CD4-positive, alpha-beta T cell treated with Interleukin-2 at 100 ng/mL for 4 hours (primary cell): ENCODE measurements around the gene BAHCC1.

ENCODE experiments used
- DNase-seq: peaks from one replicate; pipeline ENCODE4 v3.0.0-alpha.2; 2020; ENCODE audit warnings: low spot score

BAHCC1 gene

GRCh38 chr17:81386646-81387099, 8.6 kb upstream of the BAHCC1 start:
- no peak for DNase-seq

DNA sequence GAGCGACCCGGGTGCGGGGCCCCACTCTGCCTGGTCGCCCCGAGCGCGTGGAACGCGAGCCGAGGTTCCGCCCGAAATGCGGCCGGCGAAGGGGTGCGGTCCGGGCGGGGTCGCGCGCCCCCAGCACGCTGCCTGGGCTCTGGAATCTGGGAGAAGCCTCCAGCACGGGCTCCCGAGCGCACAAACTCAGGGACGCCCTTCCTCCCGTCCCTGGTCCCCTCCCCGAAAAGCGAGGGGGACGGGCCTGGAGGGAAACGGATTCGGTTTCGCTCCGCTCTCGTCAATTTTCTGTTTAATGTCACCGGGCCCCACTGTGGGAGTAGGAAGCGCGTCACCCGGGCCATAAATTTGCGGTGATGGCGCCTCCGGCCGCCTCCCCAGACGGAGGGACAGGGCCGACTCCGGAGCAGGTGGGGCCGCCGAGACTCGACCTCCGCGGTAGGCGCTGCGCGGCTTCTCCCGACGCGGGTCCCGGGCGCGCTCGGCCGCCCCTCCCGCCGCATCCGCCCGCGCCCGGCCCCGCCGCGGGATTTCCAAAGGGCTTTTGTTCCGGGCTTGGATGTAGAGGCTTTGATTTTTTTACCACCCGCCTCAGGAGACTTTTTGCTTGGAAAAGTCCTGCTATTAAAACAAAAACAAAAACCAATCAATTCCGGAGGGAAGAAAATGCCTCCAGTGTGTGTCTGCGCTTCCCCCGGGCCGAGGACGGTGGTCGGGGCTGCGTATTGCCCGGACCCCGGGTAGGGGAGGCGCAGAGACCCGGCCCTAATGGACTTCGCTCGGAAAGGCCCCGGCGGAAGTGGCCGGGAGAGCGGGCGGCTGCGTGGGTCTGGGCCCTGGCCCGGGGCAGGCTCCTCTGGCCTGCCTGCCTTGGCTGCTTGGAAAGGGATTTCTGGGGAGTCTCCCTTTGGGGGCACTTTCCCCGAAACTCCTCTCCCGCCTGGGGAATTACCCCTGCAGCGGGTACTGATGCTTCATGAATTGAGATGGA, 7.9 kb upstream of the BAHCC1 start:
- DNase-seq, result peak; percentile 33

DNA sequence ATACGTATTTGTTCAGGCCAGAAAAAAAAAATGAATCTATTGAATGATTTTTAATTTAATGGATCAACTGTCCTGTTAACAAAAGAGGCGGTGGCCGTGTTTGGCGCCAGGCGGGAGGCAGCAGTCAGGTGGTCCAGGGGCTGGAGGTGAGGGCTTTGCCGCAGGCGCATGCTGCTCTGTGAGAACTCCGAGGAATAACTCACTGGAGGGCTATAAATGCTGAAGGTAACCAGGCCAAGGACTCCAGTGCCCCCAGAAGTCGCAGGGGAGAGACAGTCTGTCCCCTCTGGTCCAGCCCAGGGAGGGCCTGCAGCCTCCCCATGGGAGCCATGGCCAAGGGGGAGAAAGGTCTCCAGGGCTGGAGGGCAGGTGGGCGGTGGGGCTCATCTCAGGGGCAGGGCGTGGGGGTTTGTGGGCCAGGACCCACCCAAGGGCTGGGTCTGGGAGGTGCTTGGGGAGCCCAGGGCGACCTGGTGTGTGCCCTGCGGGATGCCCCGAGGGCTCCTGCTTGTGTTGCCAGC, 7.1 kb upstream of the BAHCC1 start:
- no peak for DNase-seq

- DNase-seq, result no peak
Measured at GRCh38 chr17:81388612-81389367, 6.5 kb upstream of the BAHCC1 start.

DNA sequence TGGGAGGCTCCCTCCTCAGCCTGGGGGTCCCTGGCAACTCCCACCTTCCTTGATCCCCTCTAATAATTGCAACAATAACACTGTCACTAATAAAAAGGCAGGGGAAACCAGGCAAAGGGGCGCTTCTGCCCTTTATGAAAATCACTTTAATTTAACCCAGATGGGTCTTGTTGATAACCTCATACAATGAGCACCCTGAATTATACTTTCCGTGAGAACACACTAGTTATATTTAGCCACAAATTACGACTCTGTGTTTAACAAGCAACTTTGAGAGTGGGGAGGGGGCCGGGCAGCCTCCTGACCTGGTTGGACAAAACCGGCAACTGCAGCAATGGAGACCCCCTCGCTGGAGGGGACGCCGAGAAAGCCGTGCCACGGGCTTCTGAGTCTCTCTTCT, 5.7 kb upstream of the BAHCC1 start:
- no peak for DNase-seq

DNA sequence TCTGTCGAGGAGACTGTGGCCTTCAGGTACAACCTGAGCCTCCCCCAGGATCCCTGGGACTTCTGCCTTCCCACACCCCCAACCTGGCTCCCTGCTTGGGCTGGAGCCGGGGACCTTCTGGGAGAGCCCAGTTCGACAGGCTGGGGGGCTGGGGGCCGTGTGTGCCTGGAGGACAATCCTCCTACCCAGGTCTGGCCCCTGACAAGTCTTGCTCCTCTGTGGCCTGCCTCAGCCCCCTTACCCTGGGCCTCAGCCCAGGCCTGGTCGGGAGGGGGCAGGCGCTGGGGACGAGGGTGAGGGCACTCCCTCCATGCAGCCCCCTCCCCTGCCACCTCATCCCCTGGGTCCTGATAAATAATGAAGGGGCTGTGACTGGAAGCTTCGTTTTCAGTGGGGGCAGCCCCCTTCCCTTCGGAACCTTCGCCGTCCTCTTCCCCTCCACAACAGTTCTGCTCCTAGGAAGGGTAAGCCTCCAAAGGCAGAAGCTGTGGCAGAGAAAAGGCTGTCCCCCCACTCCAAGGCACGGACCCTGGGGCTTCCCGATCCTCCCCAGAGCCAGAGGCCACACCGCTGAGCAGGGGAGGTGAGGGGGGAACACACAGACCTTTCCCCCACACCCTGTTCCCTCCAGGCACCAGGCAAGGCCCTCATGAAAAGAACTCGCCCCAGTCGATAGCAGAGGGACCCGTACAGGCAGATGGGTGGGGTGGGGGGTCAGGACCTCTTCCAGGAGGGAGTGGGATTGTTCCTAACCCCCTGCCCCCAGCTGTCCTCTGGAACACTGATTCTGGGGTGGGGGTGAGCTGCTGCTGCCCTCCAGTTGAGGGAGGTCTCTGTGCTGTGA, 5.0 kb upstream of the BAHCC1 start:
- DNase-seq, result no peak

DNA sequence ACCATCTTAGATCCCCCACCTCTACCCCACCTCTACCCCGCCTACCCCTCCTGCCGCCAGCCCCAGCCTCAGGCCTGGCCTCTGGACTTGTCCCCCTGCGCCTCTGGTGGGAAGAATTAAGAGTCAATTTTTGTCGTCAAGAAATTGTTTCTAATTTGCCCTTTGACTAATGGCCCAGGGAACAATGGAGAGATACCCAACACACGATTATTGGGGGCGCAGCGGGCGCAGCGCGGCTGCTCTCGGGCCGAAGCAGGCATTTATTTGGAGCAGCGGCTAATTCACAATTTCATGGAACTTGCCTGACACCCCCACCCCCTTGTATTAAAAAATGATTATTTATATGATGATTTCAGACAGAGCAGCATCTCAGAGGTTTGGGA, 4.4 kb upstream of the BAHCC1 start:
- DNase-seq, result no peak

DNA sequence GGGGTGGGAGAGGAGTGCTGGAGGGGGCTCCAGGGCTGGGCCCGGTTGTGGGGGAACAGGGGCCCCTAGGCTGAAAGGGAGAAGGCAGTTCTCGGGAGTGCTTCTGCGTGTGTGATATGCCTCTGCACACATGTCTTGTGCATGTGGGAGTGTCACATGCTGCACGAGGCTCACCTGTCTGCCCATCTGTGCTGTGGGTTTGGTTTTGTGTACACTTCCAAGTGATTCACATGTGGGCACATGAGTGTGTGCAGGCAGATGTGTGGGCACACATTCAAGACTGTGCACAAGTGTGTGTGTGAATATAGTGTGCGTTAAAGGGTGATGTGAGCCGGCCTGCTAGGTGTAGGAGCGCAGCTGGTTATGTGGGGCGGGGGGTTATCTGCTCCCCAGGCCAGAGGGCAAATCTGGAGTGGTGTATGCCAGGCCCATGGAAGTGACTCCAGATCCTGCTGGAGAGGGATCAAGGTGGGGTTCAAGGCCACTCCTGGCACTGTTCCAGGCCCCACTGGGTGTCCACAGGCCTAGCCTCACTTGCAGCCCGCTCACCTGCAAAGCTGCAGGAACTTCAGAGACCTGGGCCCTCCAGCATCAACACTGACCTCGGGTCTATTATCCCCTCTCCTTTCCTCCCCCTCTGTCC, 3.8 kb upstream of the BAHCC1 start:
- no peak for DNase-seq

DNA sequence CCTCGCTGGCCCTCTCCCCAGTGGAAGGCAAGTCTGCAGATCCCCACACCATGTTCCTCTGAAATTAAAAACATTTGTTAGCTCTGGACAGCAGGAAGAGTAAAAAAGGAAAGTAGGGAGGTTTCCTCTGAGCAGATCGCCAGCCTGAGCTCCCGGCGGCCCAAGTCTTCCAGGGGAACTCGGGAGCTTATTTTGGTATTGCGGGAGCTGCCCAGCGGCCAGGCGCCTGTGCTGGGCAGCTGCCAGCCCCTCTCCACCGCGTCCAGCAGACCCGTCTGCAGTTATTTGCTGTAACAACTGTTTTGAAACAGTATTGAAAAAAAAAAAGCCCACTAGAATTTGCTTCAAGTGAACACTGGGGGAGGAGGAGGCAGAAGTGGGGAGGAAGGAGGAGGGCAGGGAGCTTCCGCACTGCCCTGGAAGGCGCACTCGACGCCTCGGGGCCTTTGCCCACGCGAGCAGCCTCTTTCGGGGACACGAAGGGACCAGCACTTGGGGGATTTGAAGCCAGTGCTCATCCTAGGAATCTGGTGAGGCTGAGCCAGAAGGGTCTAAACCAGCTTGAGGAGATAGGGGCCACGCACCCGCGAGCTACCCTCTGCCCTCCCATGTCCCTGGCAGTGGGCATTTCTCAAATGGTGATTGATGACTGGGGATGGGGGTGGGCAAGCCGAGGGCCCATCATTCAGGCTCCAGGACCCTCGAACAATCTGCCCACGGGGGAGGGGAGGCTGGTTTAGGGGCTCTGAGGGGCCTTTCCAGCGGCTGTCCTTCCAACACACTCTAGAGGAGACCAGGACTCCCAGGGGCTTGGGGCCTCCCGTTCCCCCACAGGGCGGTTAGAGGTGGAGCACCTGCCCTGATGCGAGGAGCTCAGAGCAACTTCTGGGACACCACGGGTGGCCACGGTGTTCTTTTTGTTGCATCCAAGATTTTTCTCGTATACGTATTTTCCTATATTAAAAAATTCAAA, 3.0 kb upstream of the BAHCC1 start:
- no peak for DNase-seq

- no peak for DNase-seq
Measured at GRCh38 chr17:81392909-81393654, 2.2 kb upstream of the BAHCC1 start.

DNA sequence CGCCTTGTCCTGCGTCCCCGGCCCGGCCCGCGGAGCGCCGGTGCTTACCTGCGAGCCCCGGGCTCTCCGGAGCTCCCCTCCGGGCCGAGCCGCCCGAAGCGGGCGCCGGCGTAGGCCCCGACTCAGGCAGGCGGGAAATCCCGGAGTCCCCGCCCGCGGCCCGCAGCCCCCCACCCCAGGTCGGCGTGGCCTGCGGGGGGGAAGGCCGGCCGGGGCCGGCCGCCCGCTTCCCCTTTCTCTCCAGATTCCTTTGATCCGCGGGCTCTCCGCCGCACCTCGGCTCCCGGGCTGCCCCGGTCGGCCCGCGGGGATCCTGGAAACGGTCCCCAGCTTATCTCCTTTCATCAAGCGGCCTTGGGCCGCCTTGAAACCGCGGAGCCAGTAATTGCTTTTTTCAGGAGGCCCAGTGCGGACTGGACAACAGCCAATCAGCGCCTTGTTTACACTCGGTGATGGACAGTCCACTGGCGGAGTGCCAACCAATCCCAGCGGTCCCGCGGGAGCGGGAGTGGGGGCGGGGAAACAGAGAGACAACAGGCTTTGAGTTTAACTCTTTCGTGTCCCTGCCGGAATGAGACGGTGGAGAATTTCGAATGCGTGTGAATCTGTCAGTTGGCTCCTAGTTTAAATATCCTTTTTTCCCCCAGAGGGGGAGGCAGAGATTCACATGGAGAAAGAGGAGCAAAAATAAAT, 1.4 kb upstream of the BAHCC1 start:
- DNase-seq, result peak; percentile 49

- DNase-seq, result no peak
Measured at GRCh38 chr17:81394377-81394920, 808 bp upstream of the BAHCC1 start.

DNA sequence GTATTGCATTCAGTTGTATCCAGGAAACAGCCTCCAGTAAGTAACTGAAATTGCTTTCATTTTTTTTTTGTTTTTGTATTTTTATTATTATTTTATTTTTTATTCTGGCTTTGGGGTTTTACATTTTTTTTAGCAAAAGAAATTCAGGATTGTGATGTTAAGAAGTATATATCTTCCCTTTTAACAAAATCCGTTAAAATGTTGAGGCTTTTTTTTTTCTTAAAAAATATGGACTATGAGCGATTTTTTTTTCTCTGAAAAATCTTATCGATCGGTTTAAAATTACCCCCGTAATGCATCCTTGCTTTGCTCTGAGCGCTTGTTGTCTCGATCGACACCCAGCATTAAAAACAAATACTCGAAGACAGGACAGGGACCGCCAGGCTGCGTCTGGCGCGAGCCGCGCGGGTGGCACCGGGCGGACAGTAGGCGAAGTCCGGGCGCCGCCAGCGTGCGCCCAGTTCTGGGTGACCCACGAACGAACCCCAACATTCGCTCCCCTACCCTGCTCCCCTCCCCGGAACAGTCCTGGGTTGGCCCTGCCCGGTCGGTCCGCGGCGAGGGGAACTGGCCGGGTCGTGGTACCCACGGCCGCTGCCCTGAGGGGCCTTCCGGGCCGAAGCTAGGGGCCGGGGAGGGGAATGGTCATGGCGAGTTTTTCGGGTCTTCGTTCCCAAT, 482 bp downstream of the BAHCC1 start:
- DNase-seq, result no peak

- DNase-seq, result no peak
Measured at GRCh38 chr17:81396278-81396721, 1.0 kb downstream of the BAHCC1 start.

DNA sequence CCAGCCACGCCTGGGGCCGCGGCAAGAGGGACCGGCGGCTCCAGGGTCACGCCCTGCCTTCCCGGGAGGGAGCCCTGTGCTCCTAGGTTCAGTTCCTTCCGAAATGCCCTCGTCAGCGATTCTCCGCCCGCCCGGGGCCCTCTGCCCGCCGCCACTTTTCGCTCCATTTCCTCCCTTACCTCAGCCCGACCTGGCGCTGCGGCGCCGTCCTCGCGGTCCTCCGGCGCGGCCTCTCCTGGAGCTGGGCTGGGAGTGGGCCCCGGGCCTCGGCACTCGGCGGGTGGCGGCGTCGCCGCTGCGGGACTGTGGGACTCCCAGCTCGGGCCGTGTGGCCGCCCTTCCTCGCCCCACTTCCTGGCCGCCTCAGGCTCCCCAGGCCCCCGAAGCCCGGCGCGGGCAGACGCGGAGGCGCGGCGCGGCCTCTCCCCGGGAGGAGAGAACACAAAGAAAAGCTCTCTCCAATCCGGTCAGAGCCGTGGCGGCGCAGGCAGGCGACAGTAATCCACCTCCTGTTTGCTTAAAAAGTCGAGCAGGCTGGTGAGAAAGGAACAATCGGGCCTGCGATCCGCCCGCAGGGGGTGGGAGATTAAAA, 1.6 kb downstream of the BAHCC1 start:
- peak; percentile 13 for DNase-seq

GRCh38 chr17:81397314-81398175, 2.3 kb downstream of the BAHCC1 start:
- DNase-seq, result no peak
